Glomerular endothelial cell (primary cell): ENCODE results near the gene AKR1E2. TPM values are rescaled to one million over a fixed set of nuclear protein-coding genes. Genes with fewer than 3 reads are reported as not detected.

ENCODE experiments used
- DNase-seq: peaks from one replicate; pipeline ENCODE4 v3.0.0-alpha.2; 2011; ENCODE audit warnings: low read depth, low spot score; ENCODE audit errors: extremely low read depth
- total RNA-seq: library from RNA; depleted of rRNA; stranded (reverse); fragments of >200 nt; gene quantifications from 2 replicates; pipeline ENCODE4 v1.2.3, GENCODE V29; 2015

AKR1E2 gene
- total RNA-seq, 1 donor from 2014 or later = 6.9 TPM

- DNase-seq = no peak
Measured at GRCh38 chr10:4889959-4890358, 64.0 kb downstream of the AKR1E2 start.

GRCh38 chr10:4892681-4893080 is 66.7 kb downstream of the AKR1E2 start:
- no peak for DNase-seq

GRCh38 chr10:4894335-4894734 is 68.3 kb downstream of the AKR1E2 start:
- no peak for DNase-seq

Other genes starting within 250 kb of the AKR1E2 start
- 0.15 and 0.70 TPM in 2 replicates for gene AKR1C1, start 137.2 kb downstream of the AKR1E2 start, total RNA-seq
- gene AKR1C2, start 177.7 kb downstream of the AKR1E2 start, total RNA-seq = 0.29 TPM in 1 of 2 replicates, not detected in the other